A549 (cell line): Measurements from ENCODE around the gene SLCO3A1. TPM values are rescaled to one million over a fixed set of nuclear protein-coding genes. Genes with fewer than 3 reads are reported as not detected.

Experiments used
- ATAC-seq, 2 experiments: fragments of 200-7000 bp in 1 of 2; fragments of >200 bp in 1 of 2; cut with Nextera tagmentation in 1 of 2; cut with Tn5 transposase in 1 of 2; 3 replicates each; pipeline versions ENCODE4 v1.8.0 to v1.9.1; 2018 to 2020; ENCODE audit warnings: mild to moderate bottlenecking in 1 of 2, moderate library complexity in 1 of 2
- CTCF ChIA-PET: fragments of 300-600 bp; sonication (Branson Sonifier 250); formaldehyde crosslinking; extraction: SDS; loops from one replicate; lab custom pipeline; 2021; ENCODE audit warnings: antibody characterized with exemption, inconsistent platforms; lab: Yijun Ruan, JAX
- POLR2A ChIA-PET: fragments of 350-600 bp; formaldehyde crosslinking; extraction: SDS; loops from one replicate; lab custom pipeline; 2021; ENCODE audit warnings: antibody characterized with exemption, inconsistent platforms; lab: Yijun Ruan, JAX
- DNase-seq, 2 experiments: peaks; one replicate each; pipeline versions ENCODE4 v3.0.0 to v3.0.0-alpha.2; 2011 to 2016; ENCODE audit warnings: low read depth in 1 of 2, low spot score in 1 of 2
- FAIRE-seq: peaks from 2 replicates; lab custom pipeline; 2011; peaks lifted over from hg19 to GRCh38; lab: Jason Lieb, UNC
- H3K27ac ChIP-seq, 2 experiments: fragments of >200 bp; sonication (Bioruptor Twin); formaldehyde crosslinking; 3 replicates each; pipeline ENCODE4 v1.5.1; 2016 to 2017
- H3K4me1 ChIP-seq: fragments of >200 bp; sonication (Bioruptor Twin); formaldehyde crosslinking; 3 replicates; pipeline ENCODE4 v1.6.1; 2016
- H3K4me2 ChIP-seq: fragments of >200 bp; sonication (Bioruptor Twin); formaldehyde crosslinking; 3 replicates; pipeline ENCODE4 v1.6.1; 2016
- H3K4me3 ChIP-seq: fragments of >200 bp; sonication (Bioruptor Twin); formaldehyde crosslinking; 3 replicates; pipeline ENCODE4 v1.5.1; 2016
- H3K9me3 ChIP-seq: fragments of >200 bp; sonication (Bioruptor Twin); formaldehyde crosslinking; 3 replicates; pipeline ENCODE4 v1.6.1; 2016
- BHLHE40 ChIP-seq: IDR thresholded peaks from 2 replicates; pipeline ENCODE4 v1.6.1; 2012; ENCODE audit warnings: low read depth, low read length, inconsistent platforms
- CHD2 ChIP-seq: fragments of 150-350 bp; IDR thresholded peaks from 2 replicates; pipeline ENCODE4 v1.6.1; 2014; ENCODE audit warnings: low read length; ENCODE audit not compliant: partially characterized antibody
- CHD4 ChIP-seq: fragments of 200-600 bp; sonication (generic); IDR thresholded peaks from 2 replicates; pipeline ENCODE4 v1.6.1; 2016; ENCODE audit warnings: antibody characterized with exemption, mild to moderate bottlenecking, borderline replicate concordance
- E2F6 ChIP-seq: IDR thresholded peaks from 2 replicates; pipeline ENCODE4 v1.6.1; 2012; ENCODE audit warnings: low read depth, borderline replicate concordance
- EHF ChIP-seq: fragments of 250-450 bp; sonication (Bioruptor Pico); IDR thresholded peaks from 2 replicates; pipeline ENCODE4 v1.5.0; 2020; ENCODE audit warnings: mild to moderate bottlenecking
- EHMT2 ChIP-seq: fragments of 200-600 bp; sonication (generic); IDR thresholded peaks from 2 replicates; pipeline ENCODE4 v1.6.1; 2016; ENCODE audit warnings: antibody characterized with exemption, low read depth, mild to moderate bottlenecking, moderate library complexity
- EP300 ChIP-seq, 2 experiments: fragments of >200 bp; sonication (Bioruptor Twin); formaldehyde crosslinking; IDR thresholded peaks; 2 replicates in 1 of 2; 3 replicates in 1 of 2; pipeline ENCODE4 v1.6.1; 2016 to 2017
- FOSL2 ChIP-seq, 2 experiments: fragments of 450-650 bp in 1 of 2; fragments of >200 bp in 1 of 2; sonication (Bioruptor Twin) in 1 of 2; formaldehyde crosslinking; IDR thresholded peaks; 2 replicates each; pipeline versions ENCODE4 v1.5.0 to v1.6.1; 2016 to 2020; ENCODE audit warnings: mild to moderate bottlenecking in 1 of 2, moderate library complexity in 1 of 2
- HDAC2 ChIP-seq: fragments of 200-600 bp; sonication (generic); IDR thresholded peaks from 2 replicates; pipeline ENCODE4 v1.6.1; 2016
- HEYL ChIP-seq: fragments of 250-450 bp; sonication (Bioruptor Pico); IDR thresholded peaks from 2 replicates; pipeline ENCODE4 v1.8.0; 2021; ENCODE audit warnings: mild to moderate bottlenecking, moderate library complexity
- KDM5A ChIP-seq: fragments of 200-600 bp; sonication (generic); IDR thresholded peaks from 2 replicates; pipeline ENCODE4 v1.6.1; 2016; ENCODE audit warnings: antibody characterized with exemption, mild to moderate bottlenecking
- MAFK ChIP-seq: fragments of 450-650 bp; IDR thresholded peaks from 2 replicates; pipeline ENCODE4 v1.6.1; 2014; ENCODE audit not compliant: partially characterized antibody
- RAD21 ChIP-seq, 2 experiments: fragments of >200 bp in 1 of 2; sonication (Bioruptor Twin) in 1 of 2; formaldehyde crosslinking in 1 of 2; IDR thresholded peaks in 1 of 2; conservative IDR thresholded peaks in 1 of 2; 2 replicates in 1 of 2; 3 replicates in 1 of 2; pipeline ENCODE4 v1.6.1; 2012 to 2018; ENCODE audit warnings: inconsistent platforms in 1 of 2
- RCOR1 ChIP-seq: fragments of 150-350 bp; IDR thresholded peaks from 2 replicates; pipeline ENCODE4 v1.6.1; 2014; ENCODE audit warnings: antibody characterized with exemption, low read length, low read depth
- ZSCAN20 ChIP-seq: fragments of 250-450 bp; sonication (Bioruptor Pico); IDR thresholded peaks from 2 replicates; pipeline ENCODE4 v1.8.0; 2022; ENCODE audit warnings: mild to moderate bottlenecking, moderate library complexity
- WGBS: methylation state at CpG from one replicate; pipeline ENCODE4 v1.1.6; 2017; ENCODE audit errors: missing lambda C conversion rate; 5-methylcytosine and 5-hydroxymethylcytosine counted together
- polyA plus RNA-seq, 4 experiments: library from polyadenylated mRNA; depleted of rRNA in 3 of 4; stranded (reverse); fragments of >200 nt; fragmentation: RNase III in 1 of 4; extraction: RNeasy Plus Mini Kit Qiagen cat#74134 plus additional on column Dnase treatment in 1 of 4; gene quantifications; 2 replicates in 3 of 4; 3 replicates in 1 of 4; pipeline ENCODE4 v1.2.3, GENCODE V29; 2011 to 2017
- TF ChIP-seq, protein P1 (sequence below): fragments of 150-350 bp; IDR thresholded peaks from 2 replicates; pipeline ENCODE4 v1.6.1; 2014; ENCODE audit warnings: low read depth, mild to moderate bottlenecking, low read length
- TF ChIP-seq, protein P2 (sequence below): fragments of 200-600 bp; sonication (generic); IDR thresholded peaks from 2 replicates; pipeline ENCODE4 v1.6.1; 2016; ENCODE audit warnings: antibody characterized with exemption, mild to moderate bottlenecking, moderate library complexity
- TF ChIP-seq, protein P3 (sequence below): fragments of >200 bp; sonication (Bioruptor Twin); formaldehyde crosslinking; IDR thresholded peaks from 3 replicates; pipeline ENCODE4 v1.6.1; 2016
- TF ChIP-seq, protein P4 (sequence below): fragments of 250-450 bp; sonication (Bioruptor Pico); IDR thresholded peaks from 2 replicates; pipeline ENCODE4 v1.5.0; 2021; ENCODE audit warnings: mild to moderate bottlenecking, moderate library complexity, borderline replicate concordance
- TF ChIP-seq, protein P5 (sequence below): fragments of 250-450 bp; sonication (Bioruptor Pico); IDR thresholded peaks from 2 replicates; pipeline ENCODE4 v1.5.0; 2020; ENCODE audit warnings: low read depth, mild to moderate bottlenecking, moderate library complexity

SLCO3A1 gene
- polyA plus RNA-seq, 2 of the 4 experiments (the other 2 are of a cell fraction), result 16.8 to 17.0 TPM

- no peak for DNase-seq
- ChIA-PET POLR2A (no interaction called here), CTCF (interaction anchor here (1.1 to 10.8 kb wide), 4 partner anchors 11 to 232 kb away, joined by 3 to 149 read pairs (median 4); no protein-coding TSS in a partner anchor)
- Histone ChIP-seq H3K9me3 (peaks cover 14% of the 10 kb centered on the region; the same call in 2 of the 3 replicates), H3K4me1 (no peaks in the 10 kb centered on the region), H3K4me3 (no peak overlapping the region), H3K4me2 (no peak overlapping the region), H3K27ac (no peak overlapping the region)
- no peak for FAIRE-seq
- WGBS, result 40% methylated on average over 6 of the region's 6 CpGs
- no peak for TF ChIP-seq EHF (CRISPR knock-in tag)
- TF ChIP-seq E2F6, result no peak
- TF ChIP-seq, protein P1, sequence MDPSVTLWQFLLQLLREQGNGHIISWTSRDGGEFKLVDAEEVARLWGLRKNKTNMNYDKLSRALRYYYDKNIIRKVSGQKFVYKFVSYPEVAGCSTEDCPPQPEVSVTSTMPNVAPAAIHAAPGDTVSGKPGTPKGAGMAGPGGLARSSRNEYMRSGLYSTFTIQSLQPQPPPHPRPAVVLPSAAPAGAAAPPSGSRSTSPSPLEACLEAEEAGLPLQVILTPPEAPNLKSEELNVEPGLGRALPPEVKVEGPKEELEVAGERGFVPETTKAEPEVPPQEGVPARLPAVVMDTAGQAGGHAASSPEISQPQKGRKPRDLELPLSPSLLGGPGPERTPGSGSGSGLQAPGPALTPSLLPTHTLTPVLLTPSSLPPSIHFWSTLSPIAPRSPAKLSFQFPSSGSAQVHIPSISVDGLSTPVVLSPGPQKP, result no peak
- no peak for TF ChIP-seq FOSL2 (IDR thresholded peaks at IDR 0.05)
- no peak for TF ChIP-seq FOSL2 (CRISPR knock-in tag; IDR thresholded peaks at IDR 0.05)
- no peak for TF ChIP-seq CHD2
- no peak for TF ChIP-seq RAD21 (conservative IDR thresholded peaks at IDR 0.05 in 1 of 2, IDR thresholded peaks at IDR 0.05 in 1 of 2)
- no peak for ATAC-seq
These were observed 7.8 kb upstream of the SLCO3A1 start for GRCh38 chr15:91845720-91846119.

- H3K4me1 ChIP-seq, result peaks cover 9% of the 10 kb centered on the region
- no peak for TF ChIP-seq RCOR1
- TF ChIP-seq EHMT2, result no peak
- TF ChIP-seq EHF (CRISPR knock-in tag), result no peak
- no peak for TF ChIP-seq CHD4
- TF ChIP-seq ZSCAN20 (CRISPR knock-in tag), result no peak
- TF ChIP-seq MAFK, result no peak
- TF ChIP-seq, protein P2, sequence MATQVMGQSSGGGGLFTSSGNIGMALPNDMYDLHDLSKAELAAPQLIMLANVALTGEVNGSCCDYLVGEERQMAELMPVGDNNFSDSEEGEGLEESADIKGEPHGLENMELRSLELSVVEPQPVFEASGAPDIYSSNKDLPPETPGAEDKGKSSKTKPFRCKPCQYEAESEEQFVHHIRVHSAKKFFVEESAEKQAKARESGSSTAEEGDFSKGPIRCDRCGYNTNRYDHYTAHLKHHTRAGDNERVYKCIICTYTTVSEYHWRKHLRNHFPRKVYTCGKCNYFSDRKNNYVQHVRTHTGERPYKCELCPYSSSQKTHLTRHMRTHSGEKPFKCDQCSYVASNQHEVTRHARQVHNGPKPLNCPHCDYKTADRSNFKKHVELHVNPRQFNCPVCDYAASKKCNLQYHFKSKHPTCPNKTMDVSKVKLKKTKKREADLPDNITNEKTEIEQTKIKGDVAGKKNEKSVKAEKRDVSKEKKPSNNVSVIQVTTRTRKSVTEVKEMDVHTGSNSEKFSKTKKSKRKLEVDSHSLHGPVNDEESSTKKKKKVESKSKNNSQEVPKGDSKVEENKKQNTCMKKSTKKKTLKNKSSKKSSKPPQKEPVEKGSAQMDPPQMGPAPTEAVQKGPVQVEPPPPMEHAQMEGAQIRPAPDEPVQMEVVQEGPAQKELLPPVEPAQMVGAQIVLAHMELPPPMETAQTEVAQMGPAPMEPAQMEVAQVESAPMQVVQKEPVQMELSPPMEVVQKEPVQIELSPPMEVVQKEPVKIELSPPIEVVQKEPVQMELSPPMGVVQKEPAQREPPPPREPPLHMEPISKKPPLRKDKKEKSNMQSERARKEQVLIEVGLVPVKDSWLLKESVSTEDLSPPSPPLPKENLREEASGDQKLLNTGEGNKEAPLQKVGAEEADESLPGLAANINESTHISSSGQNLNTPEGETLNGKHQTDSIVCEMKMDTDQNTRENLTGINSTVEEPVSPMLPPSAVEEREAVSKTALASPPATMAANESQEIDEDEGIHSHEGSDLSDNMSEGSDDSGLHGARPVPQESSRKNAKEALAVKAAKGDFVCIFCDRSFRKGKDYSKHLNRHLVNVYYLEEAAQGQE, result no peak
- no peak for TF ChIP-seq FOSL2 (IDR thresholded peaks at IDR 0.05)
- TF ChIP-seq FOSL2 (CRISPR knock-in tag; IDR thresholded peaks at IDR 0.05), result no peak
- TF ChIP-seq HDAC2, result no peak
- TF ChIP-seq, protein P3, sequence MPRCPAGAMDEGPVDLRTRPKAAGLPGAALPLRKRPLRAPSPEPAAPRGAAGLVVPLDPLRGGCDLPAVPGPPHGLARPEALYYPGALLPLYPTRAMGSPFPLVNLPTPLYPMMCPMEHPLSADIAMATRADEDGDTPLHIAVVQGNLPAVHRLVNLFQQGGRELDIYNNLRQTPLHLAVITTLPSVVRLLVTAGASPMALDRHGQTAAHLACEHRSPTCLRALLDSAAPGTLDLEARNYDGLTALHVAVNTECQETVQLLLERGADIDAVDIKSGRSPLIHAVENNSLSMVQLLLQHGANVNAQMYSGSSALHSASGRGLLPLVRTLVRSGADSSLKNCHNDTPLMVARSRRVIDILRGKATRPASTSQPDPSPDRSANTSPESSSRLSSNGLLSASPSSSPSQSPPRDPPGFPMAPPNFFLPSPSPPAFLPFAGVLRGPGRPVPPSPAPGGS, result no peak
- TF ChIP-seq, protein P4, sequence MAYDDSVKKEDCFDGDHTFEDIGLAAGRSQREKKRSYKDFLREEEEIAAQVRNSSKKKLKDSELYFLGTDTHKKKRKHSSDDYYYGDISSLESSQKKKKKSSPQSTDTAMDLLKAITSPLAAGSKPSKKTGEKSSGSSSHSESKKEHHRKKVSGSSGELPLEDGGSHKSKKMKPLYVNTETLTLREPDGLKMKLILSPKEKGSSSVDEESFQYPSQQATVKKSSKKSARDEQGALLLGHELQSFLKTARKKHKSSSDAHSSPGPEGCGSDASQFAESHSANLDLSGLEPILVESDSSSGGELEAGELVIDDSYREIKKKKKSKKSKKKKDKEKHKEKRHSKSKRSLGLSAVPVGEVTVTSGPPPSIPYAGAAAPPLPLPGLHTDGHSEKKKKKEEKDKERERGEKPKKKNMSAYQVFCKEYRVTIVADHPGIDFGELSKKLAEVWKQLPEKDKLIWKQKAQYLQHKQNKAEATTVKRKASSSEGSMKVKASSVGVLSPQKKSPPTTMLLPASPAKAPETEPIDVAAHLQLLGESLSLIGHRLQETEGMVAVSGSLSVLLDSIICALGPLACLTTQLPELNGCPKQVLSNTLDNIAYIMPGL (CRISPR knock-in tag), result no peak
- TF ChIP-seq BHLHE40, result no peak
- TF ChIP-seq HEYL (CRISPR knock-in tag), result no peak
- no peak for TF ChIP-seq KDM5A
- no peak for TF ChIP-seq EP300 (IDR thresholded peaks at IDR 0.05)
- TF ChIP-seq, protein P5, sequence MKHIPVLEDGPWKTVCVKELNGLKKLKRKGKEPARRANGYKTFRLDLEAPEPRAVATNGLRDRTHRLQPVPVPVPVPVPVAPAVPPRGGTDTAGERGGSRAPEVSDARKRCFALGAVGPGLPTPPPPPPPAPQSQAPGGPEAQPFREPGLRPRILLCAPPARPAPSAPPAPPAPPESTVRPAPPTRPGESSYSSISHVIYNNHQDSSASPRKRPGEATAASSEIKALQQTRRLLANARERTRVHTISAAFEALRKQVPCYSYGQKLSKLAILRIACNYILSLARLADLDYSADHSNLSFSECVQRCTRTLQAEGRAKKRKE (CRISPR knock-in tag), result no peak
- H3K27ac ChIP-seq, result no peak overlapping the region
- 19% methylated on average over 3 of the region's 3 CpGs for WGBS
- no peaks in the 10 kb centered on the region for H3K9me3 ChIP-seq
- ChIA-PET POLR2A (no interaction called here), CTCF (interaction anchor here (0.6 to 10.8 kb wide), 27 partner anchors 9 to 577 kb away, joined by 3 to 256 read pairs (median 5); no protein-coding TSS in a partner anchor)
- FAIRE-seq, result no peak
- H3K4me2 ChIP-seq, result no peak overlapping the region
- ATAC-seq, result no peak
- no peak for DNase-seq
- H3K4me3 ChIP-seq, result no peak overlapping the region
These were observed 4.3 kb upstream of the SLCO3A1 start for GRCh38 chr15:91849180-91849579.
